GM12878 (cell line): ENCODE results near the gene SBF2. TPM values are rescaled to one million over a fixed set of nuclear protein-coding genes. Genes with fewer than 3 reads are reported as not detected.

Source experiments
- ATF7 ChIP-seq: fragments of 450-650 bp; IDR thresholded peaks from 2 replicates; pipeline ENCODE4 v1.6.1; 2016; ENCODE audit warnings: low read depth, mild to moderate bottlenecking
- BMI1 ChIP-seq: fragments of 450-650 bp; IDR thresholded peaks from 2 replicates; pipeline ENCODE4 v1.6.1; 2016; ENCODE audit warnings: mild to moderate bottlenecking, moderate library complexity, borderline replicate concordance
- HDAC6 ChIP-seq: fragments of 200-600 bp; sonication (generic); IDR thresholded peaks from one replicate; pipeline ENCODE4 v1.8.0; 2017; ENCODE audit warnings: antibody characterized with exemption; ENCODE audit not compliant: unreplicated experiment
- IKZF2 ChIP-seq, 2 experiments: fragments of 450-650 bp; IDR thresholded peaks; 2 replicates each; pipeline ENCODE4 v1.6.1; 2017; ENCODE audit warnings: mild to moderate bottlenecking in 2 of 2, moderate library complexity in 2 of 2
- MTA2 ChIP-seq: fragments of 450-650 bp; IDR thresholded peaks from 2 replicates; pipeline ENCODE4 v1.6.1; 2016; ENCODE audit warnings: low read depth, mild to moderate bottlenecking, moderate library complexity
- TBL1XR1 ChIP-seq: IDR thresholded peaks from 2 replicates; pipeline ENCODE4 v1.6.1; 2012; ENCODE audit warnings: low read depth, low read length, improper control_type of control experiment
- polyA plus RNA-seq, 11 experiments: library from polyadenylated mRNA; depleted of rRNA in 4 of 11; unstranded in 6 of 11; stranded (reverse) in 5 of 11; fragments of >200 nt; fragmentation: Nextera tagmentation in 4 of 11; fragmentation: Illumina TruSeq in 1 of 11; extraction: Ambion mirVana in 4 of 11; extraction: Trizol in 1 of 11; gene quantifications; 1 replicate in 1 of 11; 2 replicates in 10 of 11; pipeline versions ENCODE4 v1.2.1 to v1.2.3, GENCODE V29; 2011 to 2016; ENCODE audit warnings: inconsistent platforms in 2 of 11, missing spikeins in 2 of 11, low read depth in 1 of 11
- total RNA-seq, 4 experiments: library from RNA; depleted of rRNA in 3 of 4; stranded (reverse); fragments of >200 nt in 3 of 4; fragmentation: Illumina TruSeq in 1 of 4; extraction: Trizol in 1 of 4; gene quantifications; 2 replicates each; pipeline versions ENCODE4 v1.2.1 to v1.2.3, GENCODE V29; 2013 to 2021
- TF ChIP-seq, protein P1 (sequence below): fragments of 450-650 bp; IDR thresholded peaks from 2 replicates; pipeline ENCODE4 v1.6.1; 2016; ENCODE audit warnings: mild to moderate bottlenecking, moderate library complexity, borderline replicate concordance
- TF ChIP-seq, protein P2 (sequence below): fragments of 450-650 bp; IDR thresholded peaks from 2 replicates; pipeline ENCODE4 v1.6.1; 2018; ENCODE audit warnings: mild to moderate bottlenecking, low read depth, moderate library complexity; ENCODE audit not compliant: partially characterized antibody
- TF ChIP-seq, protein P3 (sequence below): fragments of 450-650 bp; IDR thresholded peaks from 2 replicates; pipeline ENCODE4 v1.6.1; 2017; ENCODE audit warnings: mild to moderate bottlenecking, moderate library complexity
- TF ChIP-seq, protein P4 (sequence below): fragments of 450-650 bp; conservative IDR thresholded peaks from 2 replicates; pipeline ENCODE4 v1.6.1; 2017; ENCODE audit warnings: mild to moderate bottlenecking, moderate library complexity

SBF2 gene
- total and polyA plus RNA-seq, 10 of the 15 experiments (the other 5 are each of a cell fraction or from before 2014, with no cell fraction given), result 0.24 to 2.3 (median 1.1) TPM

- TF ChIP-seq, protein P1, sequence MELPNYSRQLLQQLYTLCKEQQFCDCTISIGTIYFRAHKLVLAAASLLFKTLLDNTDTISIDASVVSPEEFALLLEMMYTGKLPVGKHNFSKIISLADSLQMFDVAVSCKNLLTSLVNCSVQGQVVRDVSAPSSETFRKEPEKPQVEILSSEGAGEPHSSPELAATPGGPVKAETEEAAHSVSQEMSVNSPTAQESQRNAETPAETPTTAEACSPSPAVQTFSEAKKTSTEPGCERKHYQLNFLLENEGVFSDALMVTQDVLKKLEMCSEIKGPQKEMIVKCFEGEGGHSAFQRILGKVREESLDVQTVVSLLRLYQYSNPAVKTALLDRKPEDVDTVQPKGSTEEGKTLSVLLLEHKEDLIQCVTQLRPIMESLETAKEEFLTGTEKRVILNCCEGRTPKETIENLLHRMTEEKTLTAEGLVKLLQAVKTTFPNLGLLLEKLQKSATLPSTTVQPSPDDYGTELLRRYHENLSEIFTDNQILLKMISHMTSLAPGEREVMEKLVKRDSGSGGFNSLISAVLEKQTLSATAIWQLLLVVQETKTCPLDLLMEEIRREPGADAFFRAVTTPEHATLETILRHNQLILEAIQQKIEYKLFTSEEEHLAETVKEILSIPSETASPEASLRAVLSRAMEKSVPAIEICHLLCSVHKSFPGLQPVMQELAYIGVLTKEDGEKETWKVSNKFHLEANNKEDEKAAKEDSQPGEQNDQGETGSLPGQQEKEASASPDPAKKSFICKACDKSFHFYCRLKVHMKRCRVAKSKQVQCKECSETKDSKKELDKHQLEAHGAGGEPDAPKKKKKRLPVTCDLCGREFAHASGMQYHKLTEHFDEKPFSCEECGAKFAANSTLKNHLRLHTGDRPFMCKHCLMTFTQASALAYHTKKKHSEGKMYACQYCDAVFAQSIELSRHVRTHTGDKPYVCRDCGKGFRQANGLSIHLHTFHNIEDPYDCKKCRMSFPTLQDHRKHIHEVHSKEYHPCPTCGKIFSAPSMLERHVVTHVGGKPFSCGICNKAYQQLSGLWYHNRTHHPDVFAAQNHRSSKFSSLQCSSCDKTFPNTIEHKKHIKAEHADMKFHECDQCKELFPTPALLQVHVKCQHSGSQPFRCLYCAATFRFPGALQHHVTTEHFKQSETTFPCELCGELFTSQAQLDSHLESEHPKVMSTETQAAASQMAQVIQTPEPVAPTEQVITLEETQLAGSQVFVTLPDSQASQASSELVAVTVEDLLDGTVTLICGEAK, result no peak
- TF ChIP-seq, protein P2, sequence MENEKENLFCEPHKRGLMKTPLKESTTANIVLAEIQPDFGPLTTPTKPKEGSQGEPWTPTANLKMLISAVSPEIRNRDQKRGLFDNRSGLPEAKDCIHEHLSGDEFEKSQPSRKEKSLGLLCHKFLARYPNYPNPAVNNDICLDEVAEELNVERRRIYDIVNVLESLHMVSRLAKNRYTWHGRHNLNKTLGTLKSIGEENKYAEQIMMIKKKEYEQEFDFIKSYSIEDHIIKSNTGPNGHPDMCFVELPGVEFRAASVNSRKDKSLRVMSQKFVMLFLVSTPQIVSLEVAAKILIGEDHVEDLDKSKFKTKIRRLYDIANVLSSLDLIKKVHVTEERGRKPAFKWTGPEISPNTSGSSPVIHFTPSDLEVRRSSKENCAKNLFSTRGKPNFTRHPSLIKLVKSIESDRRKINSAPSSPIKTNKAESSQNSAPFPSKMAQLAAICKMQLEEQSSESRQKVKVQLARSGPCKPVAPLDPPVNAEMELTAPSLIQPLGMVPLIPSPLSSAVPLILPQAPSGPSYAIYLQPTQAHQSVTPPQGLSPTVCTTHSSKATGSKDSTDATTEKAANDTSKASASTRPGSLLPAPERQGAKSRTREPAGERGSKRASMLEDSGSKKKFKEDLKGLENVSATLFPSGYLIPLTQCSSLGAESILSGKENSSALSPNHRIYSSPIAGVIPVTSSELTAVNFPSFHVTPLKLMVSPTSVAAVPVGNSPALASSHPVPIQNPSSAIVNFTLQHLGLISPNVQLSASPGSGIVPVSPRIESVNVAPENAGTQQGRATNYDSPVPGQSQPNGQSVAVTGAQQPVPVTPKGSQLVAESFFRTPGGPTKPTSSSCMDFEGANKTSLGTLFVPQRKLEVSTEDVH, result no peak
- no peak for TF ChIP-seq HDAC6
- no peak for TF ChIP-seq BMI1
- no peak for TF ChIP-seq MTA2
- no peak for TF ChIP-seq IKZF2 (IDR thresholded peaks at IDR 0.05)
- TF ChIP-seq ATF7, result no peak
- TF ChIP-seq, protein P3, sequence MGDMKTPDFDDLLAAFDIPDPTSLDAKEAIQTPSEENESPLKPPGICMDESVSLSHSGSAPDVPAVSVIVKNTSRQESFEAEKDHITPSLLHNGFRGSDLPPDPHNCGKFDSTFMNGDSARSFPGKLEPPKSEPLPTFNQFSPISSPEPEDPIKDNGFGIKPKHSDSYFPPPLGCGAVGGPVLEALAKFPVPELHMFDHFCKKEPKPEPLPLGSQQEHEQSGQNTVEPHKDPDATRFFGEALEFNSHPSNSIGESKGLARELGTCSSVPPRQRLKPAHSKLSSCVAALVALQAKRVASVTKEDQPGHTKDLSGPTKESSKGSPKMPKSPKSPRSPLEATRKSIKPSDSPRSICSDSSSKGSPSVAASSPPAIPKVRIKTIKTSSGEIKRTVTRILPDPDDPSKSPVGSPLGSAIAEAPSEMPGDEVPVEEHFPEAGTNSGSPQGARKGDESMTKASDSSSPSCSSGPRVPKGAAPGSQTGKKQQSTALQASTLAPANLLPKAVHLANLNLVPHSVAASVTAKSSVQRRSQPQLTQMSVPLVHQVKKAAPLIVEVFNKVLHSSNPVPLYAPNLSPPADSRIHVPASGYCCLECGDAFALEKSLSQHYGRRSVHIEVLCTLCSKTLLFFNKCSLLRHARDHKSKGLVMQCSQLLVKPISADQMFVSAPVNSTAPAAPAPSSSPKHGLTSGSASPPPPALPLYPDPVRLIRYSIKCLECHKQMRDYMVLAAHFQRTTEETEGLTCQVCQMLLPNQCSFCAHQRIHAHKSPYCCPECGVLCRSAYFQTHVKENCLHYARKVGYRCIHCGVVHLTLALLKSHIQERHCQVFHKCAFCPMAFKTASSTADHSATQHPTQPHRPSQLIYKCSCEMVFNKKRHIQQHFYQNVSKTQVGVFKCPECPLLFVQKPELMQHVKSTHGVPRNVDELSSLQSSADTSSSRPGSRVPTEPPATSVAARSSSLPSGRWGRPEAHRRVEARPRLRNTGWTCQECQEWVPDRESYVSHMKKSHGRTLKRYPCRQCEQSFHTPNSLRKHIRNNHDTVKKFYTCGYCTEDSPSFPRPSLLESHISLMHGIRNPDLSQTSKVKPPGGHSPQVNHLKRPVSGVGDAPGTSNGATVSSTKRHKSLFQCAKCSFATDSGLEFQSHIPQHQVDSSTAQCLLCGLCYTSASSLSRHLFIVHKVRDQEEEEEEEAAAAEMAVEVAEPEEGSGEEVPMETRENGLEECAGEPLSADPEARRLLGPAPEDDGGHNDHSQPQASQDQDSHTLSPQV, result no peak
- no peak for TF ChIP-seq TBL1XR1
- TF ChIP-seq, protein P4, sequence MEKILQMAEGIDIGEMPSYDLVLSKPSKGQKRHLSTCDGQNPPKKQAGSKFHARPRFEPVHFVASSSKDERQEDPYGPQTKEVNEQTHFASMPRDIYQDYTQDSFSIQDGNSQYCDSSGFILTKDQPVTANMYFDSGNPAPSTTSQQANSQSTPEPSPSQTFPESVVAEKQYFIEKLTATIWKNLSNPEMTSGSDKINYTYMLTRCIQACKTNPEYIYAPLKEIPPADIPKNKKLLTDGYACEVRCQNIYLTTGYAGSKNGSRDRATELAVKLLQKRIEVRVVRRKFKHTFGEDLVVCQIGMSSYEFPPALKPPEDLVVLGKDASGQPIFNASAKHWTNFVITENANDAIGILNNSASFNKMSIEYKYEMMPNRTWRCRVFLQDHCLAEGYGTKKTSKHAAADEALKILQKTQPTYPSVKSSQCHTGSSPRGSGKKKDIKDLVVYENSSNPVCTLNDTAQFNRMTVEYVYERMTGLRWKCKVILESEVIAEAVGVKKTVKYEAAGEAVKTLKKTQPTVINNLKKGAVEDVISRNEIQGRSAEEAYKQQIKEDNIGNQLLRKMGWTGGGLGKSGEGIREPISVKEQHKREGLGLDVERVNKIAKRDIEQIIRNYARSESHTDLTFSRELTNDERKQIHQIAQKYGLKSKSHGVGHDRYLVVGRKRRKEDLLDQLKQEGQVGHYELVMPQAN, result no peak
Measured at GRCh38 chr11:10291801-10292638, 2.0 kb downstream of the SBF2 start (continued).
